ENCODE data around the gene WASF2. TPM values are rescaled to one million over a fixed set of nuclear protein-coding genes. Genes with fewer than 3 reads are reported as not detected.

Gene WASF2
- total and polyA plus RNA-seq, 2 donors (not counting 1 experiment from before 2014, with no cell fraction given), result 26.3 to 66.9 TPM

DNA sequence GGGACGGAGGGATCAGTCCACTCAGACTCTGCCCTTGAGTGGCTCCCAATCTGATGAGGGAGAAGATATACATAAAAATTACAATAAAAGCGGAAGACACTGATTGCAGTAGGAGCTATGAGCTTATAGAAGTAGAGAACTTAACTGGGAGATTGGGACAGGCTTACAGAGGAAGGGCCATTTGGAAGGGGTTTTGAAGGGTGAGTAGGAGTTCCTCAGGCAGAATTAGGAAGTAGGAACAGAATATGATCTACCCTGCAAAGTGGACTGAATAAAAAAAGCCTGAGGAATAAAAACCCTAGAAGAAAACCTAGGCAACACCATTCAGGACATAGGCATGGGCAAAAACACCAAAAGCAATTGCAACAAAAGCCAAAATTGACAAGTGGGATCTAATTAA lies 9.2 kb upstream of the WASF2 start:
- no peak for DNase-seq (ENCODE audit: low read depth in 2 of 2)
- no peaks in the 10 kb centered on the region for H3K9me3 ChIP-seq (ENCODE audit: control insufficient read depth, insufficient read depth, low read depth, low read length)
- H3K79me2 ChIP-seq (ENCODE audit: control insufficient read depth, insufficient read depth, low read length), result no peaks in the 10 kb centered on the region
- TF ChIP-seq EZH2 (IDR thresholded peaks at IDR 0.05; ENCODE audit: low read length, missing control alignments), result no peak
- TF ChIP-seq, protein P1, sequence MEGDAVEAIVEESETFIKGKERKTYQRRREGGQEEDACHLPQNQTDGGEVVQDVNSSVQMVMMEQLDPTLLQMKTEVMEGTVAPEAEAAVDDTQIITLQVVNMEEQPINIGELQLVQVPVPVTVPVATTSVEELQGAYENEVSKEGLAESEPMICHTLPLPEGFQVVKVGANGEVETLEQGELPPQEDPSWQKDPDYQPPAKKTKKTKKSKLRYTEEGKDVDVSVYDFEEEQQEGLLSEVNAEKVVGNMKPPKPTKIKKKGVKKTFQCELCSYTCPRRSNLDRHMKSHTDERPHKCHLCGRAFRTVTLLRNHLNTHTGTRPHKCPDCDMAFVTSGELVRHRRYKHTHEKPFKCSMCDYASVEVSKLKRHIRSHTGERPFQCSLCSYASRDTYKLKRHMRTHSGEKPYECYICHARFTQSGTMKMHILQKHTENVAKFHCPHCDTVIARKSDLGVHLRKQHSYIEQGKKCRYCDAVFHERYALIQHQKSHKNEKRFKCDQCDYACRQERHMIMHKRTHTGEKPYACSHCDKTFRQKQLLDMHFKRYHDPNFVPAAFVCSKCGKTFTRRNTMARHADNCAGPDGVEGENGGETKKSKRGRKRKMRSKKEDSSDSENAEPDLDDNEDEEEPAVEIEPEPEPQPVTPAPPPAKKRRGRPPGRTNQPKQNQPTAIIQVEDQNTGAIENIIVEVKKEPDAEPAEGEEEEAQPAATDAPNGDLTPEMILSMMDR (conservative IDR thresholded peaks at IDR 0.05 in 1 of 2, IDR thresholded peaks at IDR 0.05 in 1 of 2; ENCODE audit: low read depth in 1 of 2, low read length in 2 of 2), result no peak
- H3K4me2 ChIP-seq (ENCODE audit: extremely low read depth, insufficient read depth, low read length), result no peak overlapping the region
- H3K4me3 ChIP-seq (replicated peaks in 1 of 4; ENCODE audit: control extremely low read depth in 1 of 4, insufficient read depth in 1 of 4, low read depth in 3 of 4, low read length in 4 of 4), result no peak overlapping the region
- H3K4me1 ChIP-seq (ENCODE audit: control insufficient read depth, extremely low read depth, insufficient read depth, low read length), result peaks cover 5% of the 10 kb centered on the region
- H3K9ac ChIP-seq (ENCODE audit: insufficient read depth, low read length), result no peak overlapping the region
- H3K36me3 ChIP-seq (ENCODE audit: control insufficient read depth, insufficient read depth, low read length), result no peaks in the 10 kb centered on the region
- no peaks in the 10 kb centered on the region for H4K20me1 ChIP-seq (ENCODE audit: control insufficient read depth, extremely low read depth, insufficient read depth, low read length)
- no peak overlapping the region for H3K27ac ChIP-seq (ENCODE audit: insufficient read depth, low read length)
- no peaks in the 10 kb centered on the region for H3K27me3 ChIP-seq (ENCODE audit: control insufficient read depth, insufficient read depth, low read length)
- H2AFZ ChIP-seq (ENCODE audit: low read length), result no peak overlapping the region

DNA sequence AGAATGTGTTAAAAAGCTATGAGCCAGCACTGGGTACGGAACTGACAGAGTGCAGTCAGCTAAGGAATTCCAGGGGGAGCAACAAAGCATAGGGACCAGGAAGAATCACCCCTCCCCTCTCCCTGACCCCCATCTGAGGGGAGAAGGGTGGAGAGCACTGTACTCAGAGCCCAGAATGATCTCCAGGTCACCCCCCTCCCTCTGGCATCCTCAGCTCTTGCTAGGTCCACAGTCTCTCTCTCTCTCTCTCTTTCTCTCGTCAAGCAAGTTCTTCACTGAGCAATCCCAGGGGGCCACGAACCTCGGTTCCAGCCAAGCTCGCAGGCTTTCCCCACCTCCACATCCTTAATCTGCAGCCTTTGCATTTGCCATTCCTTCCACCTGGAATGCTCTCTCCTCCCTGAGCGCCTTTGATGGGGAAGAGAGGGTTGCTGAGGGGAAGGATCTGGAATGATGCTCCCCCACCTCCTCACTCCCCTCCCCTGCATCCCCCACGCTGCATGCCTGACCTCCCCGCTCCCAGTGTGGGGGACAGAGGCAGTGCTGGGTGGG lies 6.7 kb upstream of the WASF2 start:
- Histone ChIP-seq H3K9ac (ENCODE audit: insufficient read depth, low read length) (no peak overlapping the region), H4K20me1 (ENCODE audit: control insufficient read depth, extremely low read depth, insufficient read depth, low read length) (no peaks in the 10 kb centered on the region), H3K27me3 (ENCODE audit: control insufficient read depth, insufficient read depth, low read length) (no peaks in the 10 kb centered on the region), H3K79me2 (ENCODE audit: control insufficient read depth, insufficient read depth, low read length) (no peaks in the 10 kb centered on the region), H3K4me3 (replicated peaks in 1 of 4; ENCODE audit: control extremely low read depth in 1 of 4, insufficient read depth in 1 of 4, low read depth in 3 of 4, low read length in 4 of 4) (no peak overlapping the region), H3K27ac (ENCODE audit: insufficient read depth, low read length) (no peak overlapping the region), H3K4me2 (ENCODE audit: extremely low read depth, insufficient read depth, low read length) (peak overlapping the region; percentile 51), H2AFZ (ENCODE audit: low read length) (peak overlapping the region; percentile 78), H3K4me1 (ENCODE audit: control insufficient read depth, extremely low read depth, insufficient read depth, low read length) (peaks cover 2% of the 10 kb centered on the region), H3K9me3 (ENCODE audit: control insufficient read depth, insufficient read depth, low read depth, low read length) (no peaks in the 10 kb centered on the region), H3K36me3 (ENCODE audit: control insufficient read depth, insufficient read depth, low read length) (no peaks in the 10 kb centered on the region)
- peak in 1 of 2 donors; percentile 39 for DNase-seq (ENCODE audit: low read depth in 2 of 2)
- TF ChIP-seq, protein P1 (conservative IDR thresholded peaks at IDR 0.05 in 1 of 2, IDR thresholded peaks at IDR 0.05 in 1 of 2; ENCODE audit: low read depth in 1 of 2, low read length in 2 of 2), result peak in 1 of 2 donors; percentile 36
- TF ChIP-seq EZH2 (IDR thresholded peaks at IDR 0.05; ENCODE audit: low read length, missing control alignments), result no peak

DNA sequence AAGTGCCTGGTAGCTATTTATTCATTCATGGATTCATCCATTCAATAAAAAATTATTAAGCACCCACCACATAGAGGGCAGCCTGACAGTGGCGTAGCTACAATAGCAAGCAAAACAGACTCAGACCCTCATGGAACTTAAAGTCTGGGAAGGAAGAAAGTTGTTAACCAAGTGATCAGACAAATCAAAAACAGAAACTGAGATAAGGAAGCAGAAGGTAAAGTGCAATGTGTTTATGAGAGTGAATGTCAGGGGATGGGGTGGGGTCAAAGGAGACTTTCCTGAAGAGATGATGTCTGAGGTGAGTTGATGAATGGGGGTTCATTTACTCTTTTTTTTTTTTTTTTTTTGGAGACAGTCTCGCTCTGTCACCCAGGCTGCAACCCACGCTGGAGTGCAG lies 2.8 kb upstream of the WASF2 start:
- Histone ChIP-seq H3K4me3 (replicated peaks in 1 of 4; ENCODE audit: control extremely low read depth in 1 of 4, insufficient read depth in 1 of 4, low read depth in 3 of 4, low read length in 4 of 4) (no peak overlapping the region), H3K36me3 (ENCODE audit: control insufficient read depth, insufficient read depth, low read length) (no peaks in the 10 kb centered on the region), H4K20me1 (ENCODE audit: control insufficient read depth, extremely low read depth, insufficient read depth, low read length) (no peaks in the 10 kb centered on the region), H3K4me1 (ENCODE audit: control insufficient read depth, extremely low read depth, insufficient read depth, low read length) (peaks cover 4% of the 10 kb centered on the region), H2AFZ (ENCODE audit: low read length) (no peak overlapping the region), H3K27me3 (ENCODE audit: control insufficient read depth, insufficient read depth, low read length) (no peaks in the 10 kb centered on the region), H3K4me2 (ENCODE audit: extremely low read depth, insufficient read depth, low read length) (no peak overlapping the region), H3K79me2 (ENCODE audit: control insufficient read depth, insufficient read depth, low read length) (peaks cover 22% of the 10 kb centered on the region), H3K27ac (ENCODE audit: insufficient read depth, low read length) (no peak overlapping the region), H3K9ac (ENCODE audit: insufficient read depth, low read length) (no peak overlapping the region), H3K9me3 (ENCODE audit: control insufficient read depth, insufficient read depth, low read depth, low read length) (no peaks in the 10 kb centered on the region)
- no peak for TF ChIP-seq EZH2 (IDR thresholded peaks at IDR 0.05; ENCODE audit: low read length, missing control alignments)
- TF ChIP-seq, protein P1 (conservative IDR thresholded peaks at IDR 0.05 in 1 of 2, IDR thresholded peaks at IDR 0.05 in 1 of 2; ENCODE audit: low read depth in 1 of 2, low read length in 2 of 2), result no peak
- DNase-seq (ENCODE audit: low read depth in 2 of 2), result no peak
